Measurements from ENCODE around the gene FOXRED2. TPM values are rescaled to one million over a fixed set of nuclear protein-coding genes. Genes with fewer than 3 reads are reported as not detected.

FOXRED2 gene
- polyA plus RNA-seq, 1 of the 3 experiments (the other 2 are of a cell fraction), result 7.9 TPM

DNA sequence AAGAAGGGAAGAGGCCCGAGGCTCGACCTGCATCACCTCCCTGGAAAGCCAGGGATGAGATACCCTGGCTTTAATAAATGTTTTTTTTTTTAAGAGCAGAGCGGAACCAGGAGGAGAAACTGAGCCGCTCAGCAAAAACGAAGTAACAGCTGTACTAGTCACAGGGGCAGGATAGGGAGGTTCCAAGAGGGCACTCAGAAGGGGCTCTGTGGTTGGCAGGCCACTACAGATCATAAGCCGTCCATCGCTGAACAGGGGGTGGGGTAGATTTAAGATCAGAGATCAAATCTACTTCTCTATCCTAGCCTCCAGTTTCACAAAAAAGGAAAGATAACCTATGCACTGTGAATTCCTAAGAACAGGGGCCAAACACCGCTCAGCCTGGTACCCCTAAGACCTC, 21.5 kb upstream of the FOXRED2 start:
- H4K20me1 ChIP-seq (ENCODE audit: insufficient read depth), result peaks cover 18% of the 10 kb centered on the region; the same call in 1 of the 2 replicates
- no peaks in the 10 kb centered on the region for H3K9me2 ChIP-seq
- H3K79me2 ChIP-seq (ENCODE audit: insufficient read depth), result peaks cover 49% of the 10 kb centered on the region
- ChIA-PET POLR2A (interaction anchor here (0.6 to 1.5 kb wide), 4 partner anchors 18 to 248 kb away, joined by 3 to 5 read pairs (median 3); partner anchors contain the start of genes FOXRED2 and IFT27), CTCF (interaction anchor here (1.5 kb wide), 1 partner anchor 18 kb away, joined by 4 read pairs; no protein-coding TSS in a partner anchor)
- H3K9ac ChIP-seq, result peak overlapping the region; percentile 91
- H3K9me3 ChIP-seq, result no peaks in the 10 kb centered on the region
- H3K4me1 ChIP-seq (ENCODE audit: control insufficient read depth in 1 of 2, insufficient read depth in 2 of 2, low read depth in 1 of 2, low read length in 1 of 2), result peaks cover 3 to 6% of the 10 kb centered on the region in 2 experiments; a peak in 1 of 4 replicates
- TF ChIP-seq SIN3A (IDR thresholded peaks at IDR 0.05; ENCODE audit: borderline replicate concordance, low read depth, low read length), result no peak
- TF ChIP-seq, protein P1, sequence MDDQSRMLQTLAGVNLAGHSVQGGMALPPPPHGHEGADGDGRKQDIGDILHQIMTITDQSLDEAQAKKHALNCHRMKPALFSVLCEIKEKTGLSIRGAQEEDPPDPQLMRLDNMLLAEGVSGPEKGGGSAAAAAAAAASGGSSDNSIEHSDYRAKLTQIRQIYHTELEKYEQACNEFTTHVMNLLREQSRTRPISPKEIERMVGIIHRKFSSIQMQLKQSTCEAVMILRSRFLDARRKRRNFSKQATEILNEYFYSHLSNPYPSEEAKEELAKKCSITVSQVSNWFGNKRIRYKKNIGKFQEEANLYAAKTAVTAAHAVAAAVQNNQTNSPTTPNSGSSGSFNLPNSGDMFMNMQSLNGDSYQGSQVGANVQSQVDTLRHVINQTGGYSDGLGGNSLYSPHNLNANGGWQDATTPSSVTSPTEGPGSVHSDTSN (IDR thresholded peaks at IDR 0.05), result no peak
- TF ChIP-seq, protein P2, sequence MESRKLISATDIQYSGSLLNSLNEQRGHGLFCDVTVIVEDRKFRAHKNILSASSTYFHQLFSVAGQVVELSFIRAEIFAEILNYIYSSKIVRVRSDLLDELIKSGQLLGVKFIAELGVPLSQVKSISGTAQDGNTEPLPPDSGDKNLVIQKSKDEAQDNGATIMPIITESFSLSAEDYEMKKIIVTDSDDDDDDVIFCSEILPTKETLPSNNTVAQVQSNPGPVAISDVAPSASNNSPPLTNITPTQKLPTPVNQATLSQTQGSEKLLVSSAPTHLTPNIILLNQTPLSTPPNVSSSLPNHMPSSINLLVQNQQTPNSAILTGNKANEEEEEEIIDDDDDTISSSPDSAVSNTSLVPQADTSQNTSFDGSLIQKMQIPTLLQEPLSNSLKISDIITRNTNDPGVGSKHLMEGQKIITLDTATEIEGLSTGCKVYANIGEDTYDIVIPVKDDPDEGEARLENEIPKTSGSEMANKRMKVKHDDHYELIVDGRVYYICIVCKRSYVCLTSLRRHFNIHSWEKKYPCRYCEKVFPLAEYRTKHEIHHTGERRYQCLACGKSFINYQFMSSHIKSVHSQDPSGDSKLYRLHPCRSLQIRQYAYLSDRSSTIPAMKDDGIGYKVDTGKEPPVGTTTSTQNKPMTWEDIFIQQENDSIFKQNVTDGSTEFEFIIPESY (IDR thresholded peaks at IDR 0.05; ENCODE audit: borderline replicate concordance, low read depth), result no peak
- no peak for TF ChIP-seq EZH2phosphoT487 (IDR thresholded peaks at IDR 0.05; ENCODE audit: borderline replicate concordance, low read depth)
- no peak for TF ChIP-seq NRF1 (IDR thresholded peaks at IDR 0.05; ENCODE audit: low read depth, low read length)
- TF ChIP-seq GATA2 (CRISPR knock-in tag; IDR thresholded peaks at IDR 0.05), result no peak
- TF ChIP-seq, protein P3, sequence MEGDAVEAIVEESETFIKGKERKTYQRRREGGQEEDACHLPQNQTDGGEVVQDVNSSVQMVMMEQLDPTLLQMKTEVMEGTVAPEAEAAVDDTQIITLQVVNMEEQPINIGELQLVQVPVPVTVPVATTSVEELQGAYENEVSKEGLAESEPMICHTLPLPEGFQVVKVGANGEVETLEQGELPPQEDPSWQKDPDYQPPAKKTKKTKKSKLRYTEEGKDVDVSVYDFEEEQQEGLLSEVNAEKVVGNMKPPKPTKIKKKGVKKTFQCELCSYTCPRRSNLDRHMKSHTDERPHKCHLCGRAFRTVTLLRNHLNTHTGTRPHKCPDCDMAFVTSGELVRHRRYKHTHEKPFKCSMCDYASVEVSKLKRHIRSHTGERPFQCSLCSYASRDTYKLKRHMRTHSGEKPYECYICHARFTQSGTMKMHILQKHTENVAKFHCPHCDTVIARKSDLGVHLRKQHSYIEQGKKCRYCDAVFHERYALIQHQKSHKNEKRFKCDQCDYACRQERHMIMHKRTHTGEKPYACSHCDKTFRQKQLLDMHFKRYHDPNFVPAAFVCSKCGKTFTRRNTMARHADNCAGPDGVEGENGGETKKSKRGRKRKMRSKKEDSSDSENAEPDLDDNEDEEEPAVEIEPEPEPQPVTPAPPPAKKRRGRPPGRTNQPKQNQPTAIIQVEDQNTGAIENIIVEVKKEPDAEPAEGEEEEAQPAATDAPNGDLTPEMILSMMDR (IDR thresholded peaks at IDR 0.05), result no peak
- TF ChIP-seq RXRA (IDR thresholded peaks at IDR 0.05; ENCODE audit: borderline replicate concordance, low read depth), result no peak
- no peak for TF ChIP-seq JUND (IDR thresholded peaks at IDR 0.05)
- no peak for TF ChIP-seq TCF12 (IDR thresholded peaks at IDR 0.05)
- H3K4me2 ChIP-seq, result peak overlapping the region; percentile 92
- peak overlapping the region; percentile 76 to 82 for H3K4me3 ChIP-seq (ENCODE audit: low read depth in 2 of 2, low read length in 1 of 2)
- H3F3A ChIP-seq (replicated peaks; ENCODE audit: insufficient read depth), result peaks cover 12% of the 10 kb centered on the region
- H3K27ac ChIP-seq (ENCODE audit: low read depth in 2 of 2, low read length in 1 of 2), result peak overlapping the region; percentile 83 to 88
- H3K27me3 ChIP-seq (ENCODE audit: insufficient read depth), result no peaks in the 10 kb centered on the region
- WGBS (ENCODE audit: low lambda C conversion rate), result 4% methylated on average over 8 of the region's 8 CpGs
- peaks cover 35 to 43% of the 10 kb centered on the region in 2 experiments for H3K36me3 ChIP-seq (replicated peaks in 1 of 2; ENCODE audit: control insufficient read depth in 1 of 2, insufficient read depth in 2 of 2, low read length in 1 of 2)
- H2AFZ ChIP-seq (ENCODE audit: low read depth), result peak overlapping the region; percentile 67
- peak; percentile 49 for DNase-seq

DNA sequence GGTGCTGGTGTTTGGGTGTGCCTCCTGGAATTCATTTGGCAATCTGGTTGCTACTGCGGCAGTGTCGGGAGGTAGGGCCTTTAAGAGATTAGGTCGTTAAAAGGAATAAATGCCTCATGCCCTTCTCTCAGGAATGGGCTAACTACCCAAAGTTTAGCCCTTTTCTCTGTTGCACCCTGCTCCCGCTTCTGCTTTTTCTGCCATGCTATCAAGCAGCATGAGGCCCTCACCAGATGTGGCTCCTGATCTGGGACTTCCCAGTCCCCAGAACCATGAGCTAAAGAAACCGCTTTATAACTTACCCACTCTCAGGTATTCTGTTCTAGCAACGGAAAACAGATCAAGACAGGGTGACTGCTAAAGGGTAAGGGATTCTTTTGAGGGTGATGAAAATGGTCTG, 15.8 kb upstream of the FOXRED2 start:
- Histone ChIP-seq H3K4me3 (ENCODE audit: low read depth in 2 of 2, low read length in 1 of 2) (no peak overlapping the region), H3K4me2 (no peak overlapping the region), H3K36me3 (replicated peaks in 1 of 2; ENCODE audit: control insufficient read depth in 1 of 2, insufficient read depth in 2 of 2, low read length in 1 of 2) (peaks cover 83 to 96% of the 10 kb centered on the region in 2 experiments), H3K9me2 (no peaks in the 10 kb centered on the region), H3K27ac (ENCODE audit: low read depth in 2 of 2, low read length in 1 of 2) (no peak overlapping the region), H3K9ac (no peak overlapping the region), H4K20me1 (ENCODE audit: insufficient read depth) (peaks cover 14% of the 10 kb centered on the region; the same call in 1 of the 2 replicates), H3F3A (replicated peaks; ENCODE audit: insufficient read depth) (no peaks in the 10 kb centered on the region), H3K4me1 (ENCODE audit: control insufficient read depth in 1 of 2, insufficient read depth in 2 of 2, low read depth in 1 of 2, low read length in 1 of 2) (peaks cover 0 to 1% of the 10 kb centered on the region in 2 experiments; a peak in 1 of 4 replicates), H3K27me3 (ENCODE audit: insufficient read depth) (no peaks in the 10 kb centered on the region), H3K79me2 (ENCODE audit: insufficient read depth) (peaks cover 49% of the 10 kb centered on the region), H3K9me3 (no peaks in the 10 kb centered on the region), H2AFZ (ENCODE audit: low read depth) (no peak overlapping the region)
- WGBS (ENCODE audit: low lambda C conversion rate), result 88% methylated on average over 6 of the region's 6 CpGs
- no peak for DNase-seq
- POLR2A ChIA-PET, result interaction anchor here (1.4 kb wide), 1 partner anchor 17 kb away, joined by 3 read pairs; no protein-coding TSS in a partner anchor
- CTCF ChIA-PET, result interaction anchor here (0.9 to 3.5 kb wide), 2 partner anchors 12 to 456 kb away, joined by 3 to 21 read pairs; no protein-coding TSS in a partner anchor
- no peak for TF ChIP-seq NFIC (IDR thresholded peaks at IDR 0.05; ENCODE audit: borderline replicate concordance)
- no peak for TF ChIP-seq FOSL2 (IDR thresholded peaks at IDR 0.05; ENCODE audit: borderline replicate concordance, low read depth)
- TF ChIP-seq, protein P4, sequence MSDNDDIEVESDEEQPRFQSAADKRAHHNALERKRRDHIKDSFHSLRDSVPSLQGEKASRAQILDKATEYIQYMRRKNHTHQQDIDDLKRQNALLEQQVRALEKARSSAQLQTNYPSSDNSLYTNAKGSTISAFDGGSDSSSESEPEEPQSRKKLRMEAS (IDR thresholded peaks at IDR 0.05; ENCODE audit: low read depth), result no peak

Measured in SK-N-SH (cell line).